Skeletal muscle satellite cell (primary cell): ENCODE results near the gene OR4F6.
A peak's percentile ranks its signal among the peaks of the same experiment; 100 is the strongest.

Experiments
- H3K27me3 ChIP-seq: 2 replicates; pipeline ENCODE4 v1.7.0; 2013; ENCODE audit warnings: low read length; ENCODE audit not compliant: control insufficient read depth, insufficient read depth
- H3K36me3 ChIP-seq: 2 replicates; pipeline ENCODE4 v1.7.0; 2013; ENCODE audit warnings: mild to moderate bottlenecking, control low read depth, low read length; ENCODE audit not compliant: insufficient read depth
- H3K4me1 ChIP-seq: 2 replicates; pipeline ENCODE4 v1.7.0; 2013; ENCODE audit warnings: low read length; ENCODE audit not compliant: control insufficient read depth, insufficient read depth
- H3K4me2 ChIP-seq: 2 replicates; pipeline ENCODE4 v1.7.0; 2013; ENCODE audit warnings: mild to moderate bottlenecking, low read length
- H3K4me3 ChIP-seq: 2 replicates; pipeline ENCODE4 v1.7.0; 2013; ENCODE audit warnings: low read length
- H3K9ac ChIP-seq: 2 replicates; pipeline ENCODE4 v1.7.0; 2013; ENCODE audit warnings: mild to moderate bottlenecking, low read depth, low read length, moderate library complexity
- H3K9me3 ChIP-seq: replicated peaks from 2 replicates; pipeline ENCODE4 v1.7.0; 2013; ENCODE audit warnings: mild to moderate bottlenecking, control low read depth, low read length

The OR4F6 gene

GRCh38 chr15:101805605-101806345 lies 2.5 kb downstream of the OR4F6 start:
- Histone ChIP-seq H3K4me1 (peaks cover 5% of the 10 kb centered on the region), H3K36me3 (no peaks in the 10 kb centered on the region), H3K27me3 (no peaks in the 10 kb centered on the region), H3K9ac (no peak overlapping the region), H3K4me2 (no peak overlapping the region), H3K9me3 (no peaks in the 10 kb centered on the region), H3K4me3 (no peak overlapping the region)

GRCh38 chr15:101807345-101807945 lies 4.1 kb downstream of the OR4F6 start:
- peaks cover 5% of the 10 kb centered on the region for H3K4me1 ChIP-seq
- H3K36me3 ChIP-seq, result no peaks in the 10 kb centered on the region
- H3K27me3 ChIP-seq, result no peaks in the 10 kb centered on the region
- H3K4me2 ChIP-seq, result peak overlapping the region; percentile 7
- no peak overlapping the region for H3K4me3 ChIP-seq
- H3K9ac ChIP-seq, result no peak overlapping the region
- H3K9me3 ChIP-seq, result no peaks in the 10 kb centered on the region

- peaks cover 5% of the 10 kb centered on the region for H3K4me1 ChIP-seq
- H3K4me2 ChIP-seq, result peak overlapping the region; percentile 7
Observed at GRCh38 chr15:101808201-101808600, 4.9 kb downstream of the OR4F6 start.

GRCh38 chr15:101810456-101810855 lies 7.1 kb downstream of the OR4F6 start:
- H3K4me3 ChIP-seq, result no peak overlapping the region
- no peaks in the 10 kb centered on the region for H3K9me3 ChIP-seq
- H3K9ac ChIP-seq, result no peak overlapping the region
- H3K4me1 ChIP-seq, result peaks cover 5% of the 10 kb centered on the region
- no peak overlapping the region for H3K4me2 ChIP-seq
- no peaks in the 10 kb centered on the region for H3K36me3 ChIP-seq
- H3K27me3 ChIP-seq, result no peaks in the 10 kb centered on the region

More at GRCh38 chr15:101808201-101808600, 4.9 kb downstream of the OR4F6 start:
- no peak overlapping the region for H3K9ac ChIP-seq
- no peaks in the 10 kb centered on the region for H3K27me3 ChIP-seq
- no peaks in the 10 kb centered on the region for H3K36me3 ChIP-seq
- no peak overlapping the region for H3K4me3 ChIP-seq
- H3K9me3 ChIP-seq, result no peaks in the 10 kb centered on the region

- no peak overlapping the region for H3K9ac ChIP-seq
- no peaks in the 10 kb centered on the region for H3K27me3 ChIP-seq
- no peak overlapping the region for H3K4me3 ChIP-seq
- no peak overlapping the region for H3K4me2 ChIP-seq
- H3K4me1 ChIP-seq, result peaks cover 5% of the 10 kb centered on the region
- no peaks in the 10 kb centered on the region for H3K36me3 ChIP-seq
- no peaks in the 10 kb centered on the region for H3K9me3 ChIP-seq
Observed at GRCh38 chr15:101810876-101811275, 7.6 kb downstream of the OR4F6 start.

GRCh38 chr15:101811902-101812301 lies 8.6 kb downstream of the OR4F6 start, which contains the start of gene OR4F15:
OR4F15 (plus strand) TSS chr15:101812202; CDS start chr15:101818187, 5,985 bp downstream.
- no peak within 1 kb of the TSS for H3K9ac ChIP-seq
- no peaks in the 10 kb centered on the region for H3K9me3 ChIP-seq
- no peaks in the 10 kb centered on the region for H3K27me3 ChIP-seq
- H3K36me3 ChIP-seq, result no peaks in the 10 kb centered on the region
- H3K4me3 ChIP-seq, result no peak within 1 kb of the TSS
- H3K4me1 ChIP-seq, result peaks cover 5% of the 10 kb centered on the region
- H3K4me2 ChIP-seq, result no peak within 1 kb of the TSS

GRCh38 chr15:101813803-101814534 lies 10.7 kb downstream of the OR4F6 start:
- Histone ChIP-seq H3K4me1 (no peaks in the 10 kb centered on the region), H3K9ac (no peak overlapping the region), H3K4me3 (no peak overlapping the region), H3K4me2 (no peak overlapping the region), H3K36me3 (no peaks in the 10 kb centered on the region), H3K9me3 (no peaks in the 10 kb centered on the region), H3K27me3 (no peaks in the 10 kb centered on the region)

GRCh38 chr15:101820781-101821180 lies 17.5 kb downstream of the OR4F6 start:
- no peak overlapping the region for H3K4me2 ChIP-seq
- H3K4me1 ChIP-seq, result no peaks in the 10 kb centered on the region
- H3K4me3 ChIP-seq, result no peak overlapping the region
- H3K9ac ChIP-seq, result no peak overlapping the region
- H3K9me3 ChIP-seq, result no peaks in the 10 kb centered on the region
- no peaks in the 10 kb centered on the region for H3K27me3 ChIP-seq
- no peaks in the 10 kb centered on the region for H3K36me3 ChIP-seq

GRCh38 chr15:101827257-101827656 lies 23.9 kb downstream of the OR4F6 start:
- no peaks in the 10 kb centered on the region for H3K9me3 ChIP-seq
- no peaks in the 10 kb centered on the region for H3K4me1 ChIP-seq
- H3K36me3 ChIP-seq, result no peaks in the 10 kb centered on the region
- H3K4me3 ChIP-seq, result no peak overlapping the region
- H3K27me3 ChIP-seq, result no peaks in the 10 kb centered on the region
- no peak overlapping the region for H3K9ac ChIP-seq
- no peak overlapping the region for H3K4me2 ChIP-seq

GRCh38 chr15:101828774-101829173 lies 25.5 kb downstream of the OR4F6 start:
- H3K27me3 ChIP-seq, result no peaks in the 10 kb centered on the region
- no peak overlapping the region for H3K4me2 ChIP-seq
- H3K9ac ChIP-seq, result no peak overlapping the region
- no peaks in the 10 kb centered on the region for H3K4me1 ChIP-seq
- no peaks in the 10 kb centered on the region for H3K9me3 ChIP-seq
- no peaks in the 10 kb centered on the region for H3K36me3 ChIP-seq
- no peak overlapping the region for H3K4me3 ChIP-seq

GRCh38 chr15:101841656-101842055 lies 38.3 kb downstream of the OR4F6 start:
- Histone ChIP-seq H3K27me3 (peaks cover 12% of the 10 kb centered on the region), H3K36me3 (no peaks in the 10 kb centered on the region), H3K9ac (no peak overlapping the region), H3K4me2 (no peak overlapping the region), H3K9me3 (no peaks in the 10 kb centered on the region), H3K4me3 (no peak overlapping the region), H3K4me1 (no peaks in the 10 kb centered on the region)
